NOMO-1 treated with dmso at 0.1 percent for 144 hours (cell line): ENCODE data around the gene GNLY.

Source experiments
- DNase-seq: peaks from one replicate; lab custom pipeline; 2025; ENCODE audit not compliant: unreplicated experiment; lab: John Stamatoyannopoulos, UW

Gene GNLY

GRCh38 chr2:85741211-85741832, 47.2 kb downstream of the GNLY start:
- DNase-seq: no peak

GRCh38 chr2:85741833-85742455, 47.8 kb downstream of the GNLY start:
- no peak for DNase-seq

GRCh38 chr2:85743304-85743978, 49.3 kb downstream of the GNLY start:
- no peak for DNase-seq

- no peak for DNase-seq
These were observed 49.9 kb downstream of the GNLY start for GRCh38 chr2:85744055-85744454.

- DNase-seq: no peak
These were observed 50.8 kb downstream of the GNLY start for GRCh38 chr2:85744741-85745601.

GRCh38 chr2:85745619-85746018, 51.5 kb downstream of the GNLY start:
- no peak for DNase-seq

- no peak for DNase-seq
These were observed 52.3 kb downstream of the GNLY start for GRCh38 chr2:85746321-85747004.

GRCh38 chr2:85747441-85747840, 53.3 kb downstream of the GNLY start:
- no peak for DNase-seq

GRCh38 chr2:85748039-85748734, 54.0 kb downstream of the GNLY start:
- peak; percentile 20 for DNase-seq
